Kidney epithelial cell (primary cell): ENCODE results near the gene BPGM. TPM values are rescaled to one million over a fixed set of nuclear protein-coding genes. Genes with fewer than 3 reads are reported as not detected.

Experiments
- DNase-seq: peaks from one replicate; pipeline ENCODE4 v3.0.0-alpha.2; 2010; ENCODE audit warnings: low read depth
- H3K27me3 ChIP-seq: 2 replicates; pipeline ENCODE4 v1.6.0; 2011; ENCODE audit warnings: low read length; ENCODE audit not compliant: control insufficient read depth, insufficient read depth
- H3K36me3 ChIP-seq: 2 replicates; pipeline ENCODE4 v1.5.1; 2011; ENCODE audit warnings: low read length; ENCODE audit not compliant: control insufficient read depth, insufficient read depth
- H3K4me3 ChIP-seq: 2 replicates; pipeline ENCODE4 v1.5.1; 2011; ENCODE audit warnings: low read depth, mild to moderate bottlenecking, control low read depth, low read length
- CTCF ChIP-seq: IDR thresholded peaks from 2 replicates; pipeline ENCODE4 v1.5.1; 2011; ENCODE audit warnings: mild to moderate bottlenecking, moderate library complexity, low read length, control low read depth, inconsistent platforms; ENCODE audit not compliant: insufficient read depth, poor library complexity, severe bottlenecking
- total RNA-seq: library from RNA; depleted of rRNA; stranded (reverse); fragments of >200 nt; gene quantifications from 2 replicates; pipeline ENCODE4 v1.2.3, GENCODE V29; 2015

The BPGM gene
- total RNA-seq, 1 donor from 2014 or later: 30.7 TPM

GRCh38 chr7:134721171-134721570 is 74.5 kb downstream of the BPGM start:
- H3K4me3 ChIP-seq: no peak overlapping the region
- DNase-seq: no peak
- H3K36me3 ChIP-seq: no peaks in the 10 kb centered on the region
- no peak for TF ChIP-seq CTCF
- H3K27me3 ChIP-seq: no peaks in the 10 kb centered on the region

GRCh38 chr7:134722786-134723322 is 76.2 kb downstream of the BPGM start:
- TF ChIP-seq CTCF: no peak
- no peaks in the 10 kb centered on the region for H3K36me3 ChIP-seq
- H3K4me3 ChIP-seq: no peak overlapping the region
- no peak for DNase-seq
- no peaks in the 10 kb centered on the region for H3K27me3 ChIP-seq

- no peaks in the 10 kb centered on the region for H3K36me3 ChIP-seq
- no peak for TF ChIP-seq CTCF
- no peak overlapping the region for H3K4me3 ChIP-seq
- no peaks in the 10 kb centered on the region for H3K27me3 ChIP-seq
- DNase-seq: no peak
These were observed 77.2 kb downstream of the BPGM start for GRCh38 chr7:134723892-134724291.

GRCh38 chr7:134724606-134725005 is 78.0 kb downstream of the BPGM start:
- TF ChIP-seq CTCF: peak; percentile 62
- H3K27me3 ChIP-seq: no peaks in the 10 kb centered on the region
- no peak for DNase-seq
- H3K36me3 ChIP-seq: no peaks in the 10 kb centered on the region
- H3K4me3 ChIP-seq: no peak overlapping the region

- DNase-seq: no peak
- Histone ChIP-seq H3K4me3 (no peak overlapping the region), H3K27me3 (no peaks in the 10 kb centered on the region), H3K36me3 (no peaks in the 10 kb centered on the region)
- no peak for TF ChIP-seq CTCF
These were observed 79.9 kb downstream of the BPGM start for GRCh38 chr7:134726581-134726980.

GRCh38 chr7:134727711-134728110 is 81.1 kb downstream of the BPGM start:
- H3K4me3 ChIP-seq: no peak overlapping the region
- TF ChIP-seq CTCF: no peak
- no peaks in the 10 kb centered on the region for H3K27me3 ChIP-seq
- no peaks in the 10 kb centered on the region for H3K36me3 ChIP-seq
- DNase-seq: no peak
